Right lobe of liver (tissue), 6 donors: ENCODE measurements around the gene WDR12. TPM values are rescaled to one million over a fixed set of nuclear protein-coding genes. Genes with fewer than 3 reads are reported as not detected.
A peak's percentile ranks its signal among the peaks of the same experiment; 100 is the strongest.

Experiments used
- ATAC-seq, 4 donors: fragments of 200-7000 bp; cut with Tn5 transposase; one replicate each; pipeline ENCODE4 v1.9.1; 2020; ENCODE audit warnings: mild to moderate bottlenecking in 4 of 4, moderate library complexity in 4 of 4
- DNase-seq, 3 donors: peaks; one replicate each; pipeline ENCODE4 v3.0.0-alpha.2; 2020
- H3K27ac ChIP-seq, 3 donors: fragments of 200-600 bp; one replicate each; pipeline ENCODE4 v1.8.0; 2022
- H3K27me3 ChIP-seq, 2 donors: fragments of 200-600 bp; one replicate each; pipeline ENCODE4 v1.8.0; 2022
- H3K36me3 ChIP-seq, 4 donors: fragments of 200-600 bp; sonication (generic) in 1 of 4; one replicate each; pipeline versions ENCODE4 v1.5.1 to v1.8.0; 2017 to 2022; ENCODE audit warnings: control low read depth in 1 of 4
- H3K4me1 ChIP-seq, 4 donors: fragments of 200-600 bp; sonication (generic) in 1 of 4; one replicate each; pipeline versions ENCODE4 v1.5.1 to v1.8.0; 2017 to 2022; ENCODE audit warnings: control low read depth in 1 of 4
- H3K4me3 ChIP-seq, 3 donors: fragments of 200-600 bp; one replicate each; pipeline ENCODE4 v1.8.0; 2022
- H3K9me3 ChIP-seq, 4 donors: fragments of 200-600 bp; sonication (generic) in 1 of 4; one replicate each; pipeline versions ENCODE4 v1.5.1 to v1.8.0; 2017 to 2022; ENCODE audit warnings: control low read depth in 1 of 4
- CTCF ChIP-seq, 4 donors: fragments of 200-600 bp in 3 of 4; fragments of 450-650 bp in 1 of 4; IDR thresholded peaks; one replicate each; pipeline versions ENCODE4 v1.5.1 to v1.8.0; 2016 to 2022; ENCODE audit warnings: antibody characterized with exemption in 4 of 4, mild to moderate bottlenecking in 2 of 4
- POLR2A ChIP-seq: fragments of 450-650 bp; IDR thresholded peaks from one replicate; pipeline ENCODE4 v1.6.1; 2017; ENCODE audit warnings: antibody characterized with exemption, mild to moderate bottlenecking
- WGBS: methylation state at CpG from one replicate; pipeline ENCODE4 v1.1.6; 2018; ENCODE audit warnings: low coverage, low lambda C conversion rate; ENCODE audit not compliant: insufficient coverage; ENCODE audit errors: missing lambda C conversion rate; 5-methylcytosine and 5-hydroxymethylcytosine counted together
- intact Hi-C, 2 donors: fragments of 100-400 bp; cut with DNase I; formaldehyde crosslinking; loops; one replicate each; pipeline versions ENCODE4 v1.11.2 to v1.14.1; 2022
- total RNA-seq, 6 experiments: library from RNA; depleted of rRNA in 2 of 6; stranded (reverse); fragments of >200 nt in 2 of 6; fragmentation: NEBNext Ultra II Directional in 3 of 6; extraction: Animal tissue kit (Norgen Biotek cat#: 25700) in 3 of 6; gene quantifications; one replicate each; pipeline versions ENCODE4 v1.1.0 to v1.2.4, GENCODE V29; 2016 to 2023
- donor health status: DM: no; HTN: yes; CAD: no.
- donor health status: DM: no; HTN: no; CAD: no.
- donor health status: DM: no; HTN: no; CAD: no.
- donor health status: DM: no; HTN: yes; CAD: no.
- donor health status: DM: no; HTN: yes; CAD: no.

The WDR12 gene
- total RNA-seq, 6 experiments from 2014 or later = 14.2 to 27.0 (median 19.8) TPM

GRCh38 chr2:202841090-202841867 lies 70.2 kb downstream of the WDR12 start:
- no peaks in the 10 kb centered on the region for H3K36me3 ChIP-seq
- H3K4me3 ChIP-seq = no peak overlapping the region
- H3K9me3 ChIP-seq = no peaks in the 10 kb centered on the region
- TF ChIP-seq CTCF (IDR thresholded peaks at IDR 0.05) (no peak), POLR2A (no peak)
- H3K4me1 ChIP-seq = no peaks in the 10 kb centered on the region
- no peaks in the 10 kb centered on the region for H3K27me3 ChIP-seq
- ATAC-seq = no peak
- intact Hi-C loops = no loop called here
- WGBS = 74% methylated on average over 5 of the region's 11 CpGs
- DNase-seq = no peak
- H3K27ac ChIP-seq = no peak overlapping the region

GRCh38 chr2:202831242-202832220 lies 79.9 kb downstream of the WDR12 start:
- Histone ChIP-seq H3K27ac (no peak overlapping the region), H3K9me3 (no peaks in the 10 kb centered on the region), H3K4me3 (no peak overlapping the region), H3K4me1 (peaks cover 0 to 4% (median 0%) of the 10 kb centered on the region in 4 donors), H3K36me3 (no peaks in the 10 kb centered on the region), H3K27me3 (no peaks in the 10 kb centered on the region)
- 17% methylated on average over 6 of the region's 6 CpGs for WGBS
- no peak for TF ChIP-seq POLR2A
- TF ChIP-seq CTCF (IDR thresholded peaks at IDR 0.05) = peak; percentile 57 to 78 (median 72)
- ATAC-seq (peak; percentile 90 to 94 (median 93)), DNase-seq (peak in 2 of 3 donors; percentile 31 to 56)
- intact Hi-C loops = no loop called here

- Histone ChIP-seq H3K36me3 (no peaks in the 10 kb centered on the region), H3K4me3 (no peak overlapping the region), H3K27me3 (no peaks in the 10 kb centered on the region), H3K4me1 (no peaks in the 10 kb centered on the region), H3K9me3 (no peaks in the 10 kb centered on the region), H3K27ac (no peak overlapping the region)
- no peak for TF ChIP-seq POLR2A
- TF ChIP-seq CTCF (IDR thresholded peaks at IDR 0.05) = no peak
- intact Hi-C loops = no loop called here
- ATAC-seq (no peak), DNase-seq (no peak)
- 100% methylated on average over 1 of the region's 1 CpG for WGBS
Measured at GRCh38 chr2:202824901-202825300, 86.6 kb downstream of the WDR12 start.

Other genes with a start within 250 kb of the WDR12 start
- under 1 TPM; 0.07 to 0.53 (median 0.15) TPM for gene ICA1L, start 39.9 kb downstream of the WDR12 start, total RNA-seq
- gene CARF, start 602 bp upstream of the WDR12 start, total RNA-seq = 1 to 10 TPM; 3.0 to 6.9 (median 4.3) TPM
- 10 to 100 TPM; 16.4 to 28.6 (median 21.9) TPM for gene NBEAL1, start 103.2 kb upstream of the WDR12 start, total RNA-seq